Fibroblast of villous mesenchyme (primary cell): Measurements from ENCODE around the gene NDUFV1. TPM values are rescaled to one million over a fixed set of nuclear protein-coding genes. Genes with fewer than 3 reads are reported as not detected.
"Not testable (repeated sequence)": the region's sequence is repeated elsewhere in the genome, so short reads cannot be mapped to it uniquely, and the experiment has no call there.

Source experiments
- DNase-seq: peaks from one replicate; pipeline ENCODE4 v3.0.0-alpha.2; 2010; ENCODE audit warnings: low read depth
- H3K4me3 ChIP-seq: 2 replicates; pipeline ENCODE4 v1.5.1; 2011; ENCODE audit warnings: low read depth, mild to moderate bottlenecking, low read length
- CTCF ChIP-seq: IDR thresholded peaks from 2 replicates; pipeline ENCODE4 v1.5.1; 2012; ENCODE audit warnings: low read depth, mild to moderate bottlenecking, low read length; ENCODE audit not compliant: insufficient read depth
- total RNA-seq: library from RNA; depleted of rRNA; stranded (reverse); fragments of >200 nt; gene quantifications from 2 replicates; pipeline ENCODE4 v1.2.3, GENCODE V29; 2012

Gene NDUFV1
- total RNA-seq, 1 donor: 140 TPM

GRCh38 chr11:67599149-67599548, 7.6 kb upstream of the NDUFV1 start:
- peak; percentile 69 for DNase-seq
- no peak overlapping the region for H3K4me3 ChIP-seq
- TF ChIP-seq CTCF: no peak

DNA sequence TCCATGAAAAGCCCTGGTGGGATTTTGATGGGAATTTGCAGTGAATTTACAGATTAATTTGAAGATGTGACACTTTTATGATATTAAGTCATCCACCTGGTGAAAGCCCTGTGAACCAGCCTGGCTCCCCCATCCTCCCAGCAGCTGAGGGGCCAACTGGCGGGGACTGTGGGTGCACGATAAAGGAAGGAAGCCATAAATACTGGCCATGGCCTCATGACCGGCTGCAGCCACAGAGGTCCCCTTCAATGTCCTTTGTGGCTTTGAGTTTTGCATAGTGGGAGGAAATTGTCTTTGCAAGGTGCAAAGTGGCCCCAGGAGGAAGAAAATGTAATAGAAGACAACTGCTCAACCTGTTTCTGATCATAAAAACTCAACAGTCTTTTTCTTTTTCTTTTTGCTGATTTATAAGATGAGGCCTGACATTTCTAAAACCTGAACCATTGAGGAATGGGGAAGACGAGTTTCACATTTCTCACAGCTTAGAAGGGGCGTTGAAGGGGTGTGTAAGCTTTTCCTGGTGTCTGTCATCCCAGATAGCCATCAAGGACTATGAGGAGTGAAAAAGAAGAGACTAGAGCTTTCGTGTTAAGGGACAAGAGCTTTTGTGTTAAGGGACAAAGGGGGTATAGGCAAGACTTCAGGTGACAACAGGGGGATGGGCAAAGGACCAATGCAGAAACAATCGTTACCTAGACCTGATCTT, 6.3 kb upstream of the NDUFV1 start:
- no peak for DNase-seq
- no peak overlapping the region for H3K4me3 ChIP-seq
- no peak for TF ChIP-seq CTCF

- H3K4me3 ChIP-seq: no peak overlapping the region
- TF ChIP-seq CTCF: no peak
- no peak for DNase-seq
Measured at GRCh38 chr11:67601098-67601497, 5.6 kb upstream of the NDUFV1 start.

DNA sequence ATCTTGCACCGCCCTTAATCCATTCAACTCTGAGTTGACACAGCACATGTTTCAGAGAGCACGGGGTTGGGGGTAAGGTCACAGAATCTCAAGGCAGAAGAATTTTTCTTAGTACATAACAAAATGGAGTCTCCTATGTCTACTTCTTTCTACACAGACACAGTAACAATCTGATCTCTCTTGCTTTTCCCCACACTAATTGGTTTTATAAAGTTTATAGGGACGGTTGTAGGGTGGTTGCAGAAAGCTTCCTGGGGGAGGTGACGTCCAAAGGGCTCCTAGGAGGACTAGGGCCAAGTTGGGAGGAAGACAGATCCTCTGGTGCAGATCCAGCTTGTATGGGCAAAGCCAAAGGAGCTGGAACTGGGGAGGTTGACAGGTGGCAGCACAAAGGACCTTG, 2.6 kb upstream of the NDUFV1 start:
- DNase-seq, H3K4me3 ChIP-seq: not testable (repeated sequence)

- DNase-seq: no peak
- no peak overlapping the region for H3K4me3 ChIP-seq
- TF ChIP-seq CTCF: no peak
Measured at GRCh38 chr11:67604815-67605214, 1.9 kb upstream of the NDUFV1 start.

- TF ChIP-seq CTCF: no peak
- H3K4me3 ChIP-seq: no peak overlapping the region
Measured at GRCh38 chr11:67605231-67606011, 1.3 kb upstream of the NDUFV1 start.

DNA sequence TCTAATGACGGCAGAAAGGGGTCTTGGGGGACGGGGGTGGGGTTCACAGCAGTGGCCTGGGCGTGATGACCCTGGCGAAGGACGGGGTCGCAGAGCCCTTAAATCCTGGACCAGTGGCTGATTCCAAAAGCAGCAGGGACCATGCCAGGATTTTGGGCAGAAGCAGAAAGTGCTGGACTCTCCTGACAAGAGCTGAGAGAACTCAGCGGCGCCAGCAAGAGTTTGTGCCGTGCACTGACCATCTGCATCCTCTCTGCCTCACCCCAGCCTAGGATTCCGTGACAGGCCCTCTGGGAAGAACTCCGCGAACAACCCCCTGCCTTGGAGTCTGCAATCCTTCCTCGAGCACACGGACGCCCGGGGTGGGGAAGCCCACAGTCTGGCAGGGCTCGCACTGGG, 644 bp upstream of the NDUFV1 start:
- DNase-seq: peak; percentile 32
- H3K4me3 ChIP-seq: peak overlapping the region; percentile 97
- no peak for TF ChIP-seq CTCF

More at GRCh38 chr11:67605231-67606011, 1.3 kb upstream of the NDUFV1 start:
- DNase-seq: peak; percentile 21
